ENCODE measurements around the gene RHBDF2.
A peak's percentile ranks its signal among the peaks of the same experiment; 100 is the strongest.

The RHBDF2 gene

GRCh38 chr17:76469991-76470739 is 31.1 kb downstream of the RHBDF2 start:
- Histone ChIP-seq H3K4me3 (ENCODE audit: low read depth, low read length) (no peak overlapping the region), H3K27me3 (ENCODE audit: control insufficient read depth, insufficient read depth, low read length) (no peaks in the 10 kb centered on the region), H3K36me3 (ENCODE audit: control insufficient read depth, insufficient read depth, low read length) (peaks cover 21% of the 10 kb centered on the region), H3K4me1 (ENCODE audit: control insufficient read depth, insufficient read depth, low read length) (no peaks in the 10 kb centered on the region), H3K9ac (ENCODE audit: low read depth, low read length) (peak overlapping the region; percentile 47), H3K9me3 (ENCODE audit: control insufficient read depth, insufficient read depth, low read length) (no peaks in the 10 kb centered on the region)

- no peaks in the 10 kb centered on the region for H3K4me1 ChIP-seq (ENCODE audit: control insufficient read depth, insufficient read depth, low read length)
- peaks cover 20% of the 10 kb centered on the region for H3K36me3 ChIP-seq (ENCODE audit: control insufficient read depth, insufficient read depth, low read length)
- H3K9me3 ChIP-seq (ENCODE audit: control insufficient read depth, insufficient read depth, low read length): no peaks in the 10 kb centered on the region
- H3K4me3 ChIP-seq (ENCODE audit: low read depth, low read length): no peak overlapping the region
- H3K9ac ChIP-seq (ENCODE audit: low read depth, low read length): peak overlapping the region; percentile 47
- H3K27me3 ChIP-seq (ENCODE audit: control insufficient read depth, insufficient read depth, low read length): no peaks in the 10 kb centered on the region
Observed at GRCh38 chr17:76469076-76469990, 31.9 kb downstream of the RHBDF2 start.

GRCh38 chr17:76468634-76469010 is 32.6 kb downstream of the RHBDF2 start:
- Histone ChIP-seq H3K27me3 (ENCODE audit: control insufficient read depth, insufficient read depth, low read length) (no peaks in the 10 kb centered on the region), H3K4me1 (ENCODE audit: control insufficient read depth, insufficient read depth, low read length) (no peaks in the 10 kb centered on the region), H3K9ac (ENCODE audit: low read depth, low read length) (peak overlapping the region; percentile 37), H3K4me3 (ENCODE audit: low read depth, low read length) (no peak overlapping the region), H3K36me3 (ENCODE audit: control insufficient read depth, insufficient read depth, low read length) (peaks cover 17% of the 10 kb centered on the region), H3K9me3 (ENCODE audit: control insufficient read depth, insufficient read depth, low read length) (no peaks in the 10 kb centered on the region)

- H3K36me3 ChIP-seq (ENCODE audit: control insufficient read depth, insufficient read depth, low read length): peaks cover 13% of the 10 kb centered on the region
- no peak overlapping the region for H3K4me3 ChIP-seq (ENCODE audit: low read depth, low read length)
- no peaks in the 10 kb centered on the region for H3K4me1 ChIP-seq (ENCODE audit: control insufficient read depth, insufficient read depth, low read length)
- no peak overlapping the region for H3K9ac ChIP-seq (ENCODE audit: low read depth, low read length)
- peaks cover 2% of the 10 kb centered on the region for H3K27me3 ChIP-seq (ENCODE audit: control insufficient read depth, insufficient read depth, low read length)
- H3K9me3 ChIP-seq (ENCODE audit: control insufficient read depth, insufficient read depth, low read length): no peaks in the 10 kb centered on the region
Observed at GRCh38 chr17:76467809-76468633, 33.2 kb downstream of the RHBDF2 start.

GRCh38 chr17:76467366-76467765 is 33.9 kb downstream of the RHBDF2 start, which contains the start of gene AANAT:
Gene AANAT (plus strand): TSS chr17:76467603. CDS start chr17:76468747, 1,144 bp downstream.
- no peak within 1 kb of the TSS for H3K9ac ChIP-seq (ENCODE audit: low read depth, low read length)
- no peaks in the 10 kb centered on the region for H3K9me3 ChIP-seq (ENCODE audit: control insufficient read depth, insufficient read depth, low read length)
- no peak within 1 kb of the TSS for H3K4me3 ChIP-seq (ENCODE audit: low read depth, low read length)

GRCh38 chr17:76466775-76467130 is 34.5 kb downstream of the RHBDF2 start:
- H3K4me3 ChIP-seq (ENCODE audit: low read depth, low read length): no peak overlapping the region
- no peak overlapping the region for H3K9ac ChIP-seq (ENCODE audit: low read depth, low read length)
- no peaks in the 10 kb centered on the region for H3K9me3 ChIP-seq (ENCODE audit: control insufficient read depth, insufficient read depth, low read length)
- peaks cover 2% of the 10 kb centered on the region for H3K27me3 ChIP-seq (ENCODE audit: control insufficient read depth, insufficient read depth, low read length)
- H3K36me3 ChIP-seq (ENCODE audit: control insufficient read depth, insufficient read depth, low read length): peaks cover 3% of the 10 kb centered on the region
- peaks cover 9% of the 10 kb centered on the region for H3K4me1 ChIP-seq (ENCODE audit: control insufficient read depth, insufficient read depth, low read length)

More at GRCh38 chr17:76467366-76467765, 33.9 kb downstream of the RHBDF2 start, which contains the start of gene AANAT:
- Histone ChIP-seq H3K36me3 (ENCODE audit: control insufficient read depth, insufficient read depth, low read length) (peaks cover 8% of the 10 kb centered on the region), H3K4me1 (ENCODE audit: control insufficient read depth, insufficient read depth, low read length) (peaks cover 2% of the 10 kb centered on the region), H3K27me3 (ENCODE audit: control insufficient read depth, insufficient read depth, low read length) (peaks cover 2% of the 10 kb centered on the region)

- no peaks in the 10 kb centered on the region for H3K9me3 ChIP-seq (ENCODE audit: control insufficient read depth, insufficient read depth, low read length)
- H3K4me1 ChIP-seq (ENCODE audit: control insufficient read depth, insufficient read depth, low read length): peaks cover 17% of the 10 kb centered on the region
- H3K27me3 ChIP-seq (ENCODE audit: control insufficient read depth, insufficient read depth, low read length): peaks cover 2% of the 10 kb centered on the region
- H3K9ac ChIP-seq (ENCODE audit: low read depth, low read length): no peak overlapping the region
- no peak overlapping the region for H3K4me3 ChIP-seq (ENCODE audit: low read depth, low read length)
- H3K36me3 ChIP-seq (ENCODE audit: control insufficient read depth, insufficient read depth, low read length): no peaks in the 10 kb centered on the region
Observed at GRCh38 chr17:76462556-76463290, 38.5 kb downstream of the RHBDF2 start.

- no peak overlapping the region for H3K9ac ChIP-seq (ENCODE audit: low read depth, low read length)
Observed at GRCh38 chr17:76461765-76462555, 39.3 kb downstream of the RHBDF2 start.

GRCh38 chr17:76459674-76460073 is 41.5 kb downstream of the RHBDF2 start:
- Histone ChIP-seq H3K4me3 (ENCODE audit: low read depth, low read length) (no peak overlapping the region), H3K4me1 (ENCODE audit: control insufficient read depth, insufficient read depth, low read length) (peaks cover 17% of the 10 kb centered on the region), H3K27me3 (ENCODE audit: control insufficient read depth, insufficient read depth, low read length) (peaks cover 2% of the 10 kb centered on the region), H3K9me3 (ENCODE audit: control insufficient read depth, insufficient read depth, low read length) (no peaks in the 10 kb centered on the region), H3K36me3 (ENCODE audit: control insufficient read depth, insufficient read depth, low read length) (no peaks in the 10 kb centered on the region), H3K9ac (ENCODE audit: low read depth, low read length) (no peak overlapping the region)

More at GRCh38 chr17:76461765-76462555, 39.3 kb downstream of the RHBDF2 start:
- H3K27me3 ChIP-seq (ENCODE audit: control insufficient read depth, insufficient read depth, low read length): peaks cover 2% of the 10 kb centered on the region
- H3K4me3 ChIP-seq (ENCODE audit: low read depth, low read length): no peak overlapping the region
- H3K4me1 ChIP-seq (ENCODE audit: control insufficient read depth, insufficient read depth, low read length): peaks cover 17% of the 10 kb centered on the region
- no peaks in the 10 kb centered on the region for H3K9me3 ChIP-seq (ENCODE audit: control insufficient read depth, insufficient read depth, low read length)
- H3K36me3 ChIP-seq (ENCODE audit: control insufficient read depth, insufficient read depth, low read length): no peaks in the 10 kb centered on the region
